Tibial nerve (tissue), 4 donors: ENCODE measurements around the gene MAP4K2.

Source experiments
- CTCF ChIP-seq, 5 experiments: fragments of 200-600 bp in 3 of 5; fragments of 450-650 bp in 2 of 5; sonication (generic) in 3 of 5; IDR thresholded peaks; one replicate each; pipeline ENCODE4 v1.5.1; 2016 to 2019; ENCODE audit warnings: antibody characterized with exemption in 5 of 5, mild to moderate bottlenecking in 3 of 5, moderate library complexity in 2 of 5
- EP300 ChIP-seq, 2 donors: sonication (generic); formaldehyde crosslinking; IDR thresholded peaks; one replicate each; pipeline ENCODE4 v1.6.1; 2017; ENCODE audit warnings: antibody characterized with exemption in 2 of 2, mild to moderate bottlenecking in 1 of 2
- POLR2A ChIP-seq, 2 donors: fragments of 450-650 bp; IDR thresholded peaks; one replicate each; pipeline ENCODE4 v1.6.1; 2017; ENCODE audit warnings: antibody characterized with exemption in 2 of 2, mild to moderate bottlenecking in 2 of 2, moderate library complexity in 2 of 2

GRCh38 chr11:64751136-64751535 lies 51.9 kb downstream of the MAP4K2 start:
- TF ChIP-seq CTCF (IDR thresholded peaks at IDR 0.05) (no peak), EP300 (IDR thresholded peaks at IDR 0.05) (no peak), POLR2A (IDR thresholded peaks at IDR 0.05) (no peak)
